Ishikawa (cell line): ENCODE results near the gene RAP1GAP.

Experiments
- CEBPB ChIP-seq: IDR thresholded peaks from 2 replicates; pipeline ENCODE4 v1.6.1; 2012
- CREB1 ChIP-seq: IDR thresholded peaks from 2 replicates; pipeline ENCODE4 v1.6.1; 2012; ENCODE audit warnings: low read depth
- EGR1 ChIP-seq: IDR thresholded peaks from 2 replicates; pipeline ENCODE4 v1.6.1; 2012
- EP300 ChIP-seq: IDR thresholded peaks from 2 replicates; pipeline ENCODE4 v1.6.1; 2012; ENCODE audit warnings: borderline replicate concordance
- FOXM1 ChIP-seq: IDR thresholded peaks from 2 replicates; pipeline ENCODE4 v1.6.1; 2012; ENCODE audit warnings: low read depth, borderline replicate concordance
- NFIC ChIP-seq: IDR thresholded peaks from 2 replicates; pipeline ENCODE4 v1.6.1; 2012
- RAD21 ChIP-seq: IDR thresholded peaks from 2 replicates; pipeline ENCODE4 v1.6.1; 2012; ENCODE audit warnings: low read depth
- TAF1 ChIP-seq: IDR thresholded peaks from 2 replicates; pipeline ENCODE4 v1.6.1; 2012; ENCODE audit warnings: low read depth, mild to moderate bottlenecking
- TCF12 ChIP-seq: IDR thresholded peaks from 2 replicates; pipeline ENCODE4 v1.6.1; 2012; ENCODE audit warnings: low read depth
- TEAD4 ChIP-seq: IDR thresholded peaks from 2 replicates; pipeline ENCODE4 v1.6.1; 2012
- YY1 ChIP-seq: IDR thresholded peaks from 2 replicates; pipeline ENCODE4 v1.6.1; 2012; ENCODE audit warnings: low read depth
- ZBTB7A ChIP-seq: IDR thresholded peaks from 2 replicates; pipeline ENCODE4 v1.6.1; 2012; ENCODE audit warnings: low read depth
- TF ChIP-seq, protein P1 (sequence below): IDR thresholded peaks from 2 replicates; pipeline ENCODE4 v1.6.1; 2012
- TF ChIP-seq, protein P2 (sequence below): IDR thresholded peaks from 2 replicates; pipeline ENCODE4 v1.6.1; 2012
- TF ChIP-seq, protein P3 (sequence below): IDR thresholded peaks from 2 replicates; pipeline ENCODE4 v1.6.1; 2012; ENCODE audit warnings: low read depth, mild to moderate bottlenecking

The RAP1GAP gene

DNA sequence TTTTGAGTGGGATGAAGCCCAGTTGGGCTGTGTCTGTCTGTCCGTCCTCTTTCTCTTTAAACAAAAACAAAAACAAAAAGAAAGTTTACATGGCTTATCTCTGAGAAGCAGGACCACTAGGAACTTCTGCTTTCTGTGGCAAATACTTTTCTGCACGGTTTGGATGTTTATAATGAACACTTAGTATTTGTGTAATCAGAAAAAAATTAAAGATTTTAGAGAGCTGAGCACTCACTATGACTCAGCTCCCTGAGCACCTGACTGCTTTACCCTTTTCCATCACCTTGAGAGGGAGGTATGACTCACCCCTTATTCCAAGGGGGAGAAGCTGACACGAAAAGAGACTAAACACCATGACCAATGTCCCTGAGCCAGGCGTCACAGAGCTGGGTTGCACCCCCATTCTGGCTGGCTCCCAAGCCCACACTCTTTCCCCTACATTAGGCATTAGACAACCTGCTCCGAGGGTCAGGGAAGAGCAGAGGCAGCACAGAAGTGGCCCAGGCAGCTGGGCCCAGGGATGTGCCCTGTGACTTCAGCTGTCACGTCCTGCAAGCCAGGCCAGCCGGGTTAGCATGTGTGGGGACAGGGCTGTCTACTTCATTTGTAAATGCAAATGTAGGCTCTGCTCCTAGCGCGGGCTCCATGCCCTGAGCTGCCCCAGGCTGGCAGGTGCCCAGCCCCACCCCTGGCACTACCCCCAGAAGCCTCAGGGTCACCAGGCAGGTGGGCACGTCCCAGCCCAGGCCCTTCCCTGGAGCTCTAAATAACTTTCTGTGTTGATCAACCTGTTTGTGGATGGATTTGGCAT, 30.4 kb downstream of the RAP1GAP start:
- TF ChIP-seq, protein P1, sequence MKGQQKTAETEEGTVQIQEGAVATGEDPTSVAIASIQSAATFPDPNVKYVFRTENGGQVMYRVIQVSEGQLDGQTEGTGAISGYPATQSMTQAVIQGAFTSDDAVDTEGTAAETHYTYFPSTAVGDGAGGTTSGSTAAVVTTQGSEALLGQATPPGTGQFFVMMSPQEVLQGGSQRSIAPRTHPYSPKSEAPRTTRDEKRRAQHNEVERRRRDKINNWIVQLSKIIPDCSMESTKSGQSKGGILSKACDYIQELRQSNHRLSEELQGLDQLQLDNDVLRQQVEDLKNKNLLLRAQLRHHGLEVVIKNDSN, result peak; percentile 66
- TF ChIP-seq ZBTB7A (peak; percentile 49; the same call in 1 of the 2 replicates), EP300 (peak; percentile 94), TAF1 (no peak), EGR1 (no peak), YY1 (0 out of 2 replicates have a peak, but pooled peaks have one; percentile 16), RAD21 (peak; percentile 26; the same call in 1 of the 2 replicates), CEBPB (peak; percentile 35; the same call in 1 of the 2 replicates), FOXM1 (peak; percentile 72), TCF12 (peak; percentile 93), TEAD4 (peak; percentile 72), CREB1 (no peak), NFIC (peak; percentile 95)
- TF ChIP-seq, protein P2, sequence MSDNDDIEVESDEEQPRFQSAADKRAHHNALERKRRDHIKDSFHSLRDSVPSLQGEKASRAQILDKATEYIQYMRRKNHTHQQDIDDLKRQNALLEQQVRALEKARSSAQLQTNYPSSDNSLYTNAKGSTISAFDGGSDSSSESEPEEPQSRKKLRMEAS, result peak; percentile 61; the same call in 1 of the 2 replicates
- TF ChIP-seq, protein P3, sequence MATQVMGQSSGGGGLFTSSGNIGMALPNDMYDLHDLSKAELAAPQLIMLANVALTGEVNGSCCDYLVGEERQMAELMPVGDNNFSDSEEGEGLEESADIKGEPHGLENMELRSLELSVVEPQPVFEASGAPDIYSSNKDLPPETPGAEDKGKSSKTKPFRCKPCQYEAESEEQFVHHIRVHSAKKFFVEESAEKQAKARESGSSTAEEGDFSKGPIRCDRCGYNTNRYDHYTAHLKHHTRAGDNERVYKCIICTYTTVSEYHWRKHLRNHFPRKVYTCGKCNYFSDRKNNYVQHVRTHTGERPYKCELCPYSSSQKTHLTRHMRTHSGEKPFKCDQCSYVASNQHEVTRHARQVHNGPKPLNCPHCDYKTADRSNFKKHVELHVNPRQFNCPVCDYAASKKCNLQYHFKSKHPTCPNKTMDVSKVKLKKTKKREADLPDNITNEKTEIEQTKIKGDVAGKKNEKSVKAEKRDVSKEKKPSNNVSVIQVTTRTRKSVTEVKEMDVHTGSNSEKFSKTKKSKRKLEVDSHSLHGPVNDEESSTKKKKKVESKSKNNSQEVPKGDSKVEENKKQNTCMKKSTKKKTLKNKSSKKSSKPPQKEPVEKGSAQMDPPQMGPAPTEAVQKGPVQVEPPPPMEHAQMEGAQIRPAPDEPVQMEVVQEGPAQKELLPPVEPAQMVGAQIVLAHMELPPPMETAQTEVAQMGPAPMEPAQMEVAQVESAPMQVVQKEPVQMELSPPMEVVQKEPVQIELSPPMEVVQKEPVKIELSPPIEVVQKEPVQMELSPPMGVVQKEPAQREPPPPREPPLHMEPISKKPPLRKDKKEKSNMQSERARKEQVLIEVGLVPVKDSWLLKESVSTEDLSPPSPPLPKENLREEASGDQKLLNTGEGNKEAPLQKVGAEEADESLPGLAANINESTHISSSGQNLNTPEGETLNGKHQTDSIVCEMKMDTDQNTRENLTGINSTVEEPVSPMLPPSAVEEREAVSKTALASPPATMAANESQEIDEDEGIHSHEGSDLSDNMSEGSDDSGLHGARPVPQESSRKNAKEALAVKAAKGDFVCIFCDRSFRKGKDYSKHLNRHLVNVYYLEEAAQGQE, result no peak

DNA sequence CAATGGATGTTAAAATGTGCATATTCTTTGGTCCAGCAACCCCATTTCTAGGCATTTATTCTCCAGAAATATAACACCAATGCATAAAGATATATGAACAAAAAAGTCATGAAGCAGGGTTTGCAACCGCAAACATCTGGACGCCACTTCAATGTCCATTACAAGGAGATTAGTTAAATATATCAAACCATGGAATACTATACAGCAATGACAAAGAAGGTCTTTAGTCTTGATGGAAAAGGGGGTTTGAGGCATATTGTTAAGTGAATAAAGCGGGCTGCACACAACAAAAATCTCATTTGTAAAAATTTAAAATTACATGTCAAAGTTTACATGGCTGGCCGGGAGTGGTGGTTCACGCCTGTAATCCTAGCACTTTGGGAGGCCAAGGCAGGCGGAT, 31.6 kb downstream of the RAP1GAP start:
- no peak for TF ChIP-seq CREB1
- no peak for TF ChIP-seq TAF1
- TF ChIP-seq NFIC, result no peak
- TF ChIP-seq RAD21, result no peak
- TF ChIP-seq, protein P2, result no peak
- TF ChIP-seq TEAD4, result no peak
- TF ChIP-seq EGR1, result no peak
- TF ChIP-seq ZBTB7A, result no peak

DNA sequence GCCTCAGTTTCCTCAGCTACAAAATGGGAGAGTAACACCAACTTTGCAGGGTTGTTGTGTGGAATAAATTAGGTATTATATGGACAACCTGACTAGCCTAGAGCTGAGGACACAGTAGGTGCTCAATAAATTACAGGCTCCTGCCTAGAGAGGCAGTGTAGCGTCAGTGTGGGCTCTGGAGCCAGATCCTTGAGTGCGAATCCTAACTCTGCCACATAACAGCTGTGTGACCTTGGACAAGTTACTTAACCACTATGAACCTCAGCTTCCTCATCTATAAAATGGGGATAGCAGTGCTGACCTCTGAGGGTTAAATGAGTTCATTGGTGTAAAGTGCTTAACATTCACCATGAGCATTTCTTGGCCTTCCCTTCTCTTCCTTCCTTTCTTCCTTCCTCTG, 33.1 kb downstream of the RAP1GAP start:
- TF ChIP-seq CEBPB (no peak), TCF12 (no peak), TEAD4 (no peak), YY1 (no peak), ZBTB7A (no peak), CREB1 (no peak), FOXM1 (no peak), EP300 (no peak), RAD21 (no peak), NFIC (no peak), TAF1 (no peak), EGR1 (no peak)
- TF ChIP-seq, protein P1, result no peak
- TF ChIP-seq, protein P2, result no peak
- TF ChIP-seq, protein P3, result no peak

DNA sequence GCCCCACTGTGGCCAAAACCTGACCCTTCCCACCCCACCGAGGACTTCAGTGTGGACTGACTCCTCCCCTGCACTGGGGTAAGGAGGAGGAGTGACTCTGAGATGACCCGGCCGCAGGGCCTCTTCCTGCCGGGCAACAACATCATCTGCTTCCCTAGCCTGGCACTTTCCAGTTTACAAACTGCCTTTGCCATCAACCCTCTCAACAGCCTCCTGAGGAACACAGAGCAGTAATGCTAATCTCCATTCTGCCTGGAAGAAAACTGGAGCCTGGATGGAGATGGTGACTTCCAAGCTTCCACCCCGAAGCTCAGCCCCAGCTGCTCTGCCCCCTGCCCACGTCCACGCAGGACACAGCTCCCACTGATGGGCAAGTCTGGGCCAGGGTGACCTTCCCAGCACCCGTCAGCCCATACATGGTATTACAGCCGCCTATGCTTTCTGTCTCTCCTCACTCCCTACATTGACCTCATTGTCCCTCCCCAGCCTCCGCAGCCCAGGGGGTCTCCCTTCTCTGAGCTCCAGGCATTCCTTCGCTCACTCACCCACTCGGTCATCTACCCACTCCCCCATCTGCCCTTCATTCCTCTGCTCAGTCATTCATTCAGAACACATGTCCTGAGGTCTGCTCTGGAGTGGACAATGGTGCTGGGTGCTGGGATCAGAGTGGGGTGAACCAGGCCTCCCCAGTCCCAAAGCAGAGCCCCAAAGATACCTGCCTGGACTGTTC, 34.2 kb downstream of the RAP1GAP start:
- TF ChIP-seq NFIC (peak; percentile 68), ZBTB7A (0 out of 2 replicates have a peak, but pooled peaks have one; percentile 29), CREB1 (no peak), YY1 (no peak), EP300 (peak; percentile 92), TCF12 (peak; percentile 87), CEBPB (no peak), FOXM1 (peak; percentile 77), EGR1 (peak; percentile 60; the same call in 1 of the 2 replicates), TEAD4 (peak; percentile 89), TAF1 (0 out of 2 replicates have a peak, but pooled peaks have one; percentile 32), RAD21 (no peak)
- TF ChIP-seq, protein P1, result no peak
- TF ChIP-seq, protein P3, result no peak
- TF ChIP-seq, protein P2, result peak; percentile 59
